Gastroesophageal sphincter (tissue), 4 donors: ENCODE data around the gene DRD2. TPM values are rescaled to one million over a fixed set of nuclear protein-coding genes. Genes with fewer than 3 reads are reported as not detected.

Source experiments
- ATAC-seq: fragments of 150-250 bp; one replicate; pipeline ENCODE4 v1.9.1; 2016; ENCODE audit warnings: mild to moderate bottlenecking, moderate library complexity
- H3K27ac ChIP-seq, 4 donors: fragments of 200-600 bp; sonication (generic) in 3 of 4; 1 replicate in 3 of 4; 2 replicates in 1 of 4; pipeline ENCODE4 v1.5.1; 2016 to 2019
- H3K27me3 ChIP-seq: fragments of 200-600 bp; sonication (generic); one replicate; pipeline ENCODE4 v1.5.1; 2019
- H3K36me3 ChIP-seq, 2 donors: fragments of 200-600 bp; sonication (generic); one replicate each; pipeline ENCODE4 v1.5.1; 2019; ENCODE audit warnings: control low read depth in 1 of 2
- H3K4me1 ChIP-seq, 3 donors: fragments of 200-600 bp; sonication (generic); 1 replicate in 2 of 3; 2 replicates in 1 of 3; pipeline ENCODE4 v1.5.1; 2016 to 2019; ENCODE audit warnings: control low read depth in 2 of 3
- H3K4me3 ChIP-seq, 2 donors: fragments of 200-600 bp; sonication (generic); one replicate each; pipeline ENCODE4 v1.5.1; 2019; ENCODE audit warnings: mild to moderate bottlenecking in 1 of 2, moderate library complexity in 1 of 2
- H3K9me3 ChIP-seq, 3 donors: fragments of 200-600 bp; sonication (generic); one replicate each; pipeline ENCODE4 v1.5.1; 2017 to 2019; ENCODE audit warnings: control low read depth in 2 of 3
- CTCF ChIP-seq, 4 experiments: fragments of 200-600 bp in 2 of 4; fragments of 450-650 bp in 2 of 4; sonication (generic) in 1 of 4; IDR thresholded peaks; one replicate each; pipeline ENCODE4 v1.5.1; 2017 to 2019; ENCODE audit warnings: antibody characterized with exemption in 4 of 4, mild to moderate bottlenecking in 2 of 4, moderate library complexity in 2 of 4
- EP300 ChIP-seq: sonication (generic); formaldehyde crosslinking; IDR thresholded peaks from one replicate; pipeline ENCODE4 v1.6.1; 2017; ENCODE audit warnings: antibody characterized with exemption, mild to moderate bottlenecking
- POLR2A ChIP-seq, 2 donors: fragments of 450-650 bp; IDR thresholded peaks; one replicate each; pipeline ENCODE4 v1.6.1; 2017; ENCODE audit warnings: antibody characterized with exemption in 2 of 2, mild to moderate bottlenecking in 2 of 2, moderate library complexity in 1 of 2
- POLR2AphosphoS5 ChIP-seq: sonication (generic); formaldehyde crosslinking; IDR thresholded peaks from one replicate; pipeline ENCODE4 v1.6.1; 2017; ENCODE audit warnings: antibody characterized with exemption
- whole genome bisulfite sequencing, 2 donors: methylation state at CpG; one replicate each; pipeline ENCODE4 v1.1.5; 2018; ENCODE audit warnings: low coverage in 1 of 2; 5-methylcytosine and 5-hydroxymethylcytosine counted together
- total RNA-seq, 4 donors: library from RNA; depleted of rRNA; stranded (reverse); fragments of >200 nt; gene quantifications; one replicate each; pipeline ENCODE4 v1.1.0, GENCODE V29; 2016

DRD2 gene
- total RNA-seq, 4 donors from 2014 or later: 0.13 to 0.35 TPM; not detected in 2

DNA sequence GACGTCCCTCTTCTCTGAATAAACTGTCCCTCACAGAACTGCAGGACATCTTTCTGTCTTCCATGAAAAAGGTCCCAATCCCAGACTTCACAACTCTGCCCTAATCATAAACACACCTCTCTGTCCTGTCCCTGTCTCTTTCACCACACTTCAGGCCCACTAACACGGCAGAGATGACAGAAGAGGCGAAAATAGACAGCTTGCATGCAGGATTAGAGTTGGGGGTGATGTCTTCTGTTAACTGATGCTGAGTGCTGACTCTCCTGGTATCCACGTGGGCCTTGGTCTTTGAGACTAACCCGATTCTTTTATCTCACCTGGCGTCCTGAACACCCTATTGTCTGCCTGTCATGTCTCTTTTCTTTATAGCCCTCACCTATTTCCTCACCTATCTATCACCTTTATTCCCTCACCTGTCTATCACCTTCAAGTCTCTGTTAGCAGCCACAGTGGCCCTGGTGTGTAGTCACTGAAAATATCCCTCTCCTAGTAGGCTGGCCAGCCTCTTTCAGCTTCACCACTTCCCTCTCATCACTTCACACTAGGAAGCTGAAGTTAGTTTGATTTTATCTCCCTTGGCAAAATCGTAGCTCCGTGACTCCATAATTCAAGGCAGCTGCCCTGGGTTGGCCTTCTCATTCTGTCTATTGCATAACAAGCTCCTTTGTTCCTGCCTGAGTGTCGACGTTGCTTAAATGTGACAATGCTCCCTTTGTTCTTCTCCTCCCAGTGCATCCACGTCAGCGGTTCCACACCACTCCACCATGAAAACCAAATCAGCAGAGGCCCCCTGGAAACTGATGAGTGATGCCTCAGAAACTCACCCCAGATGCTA is 30.6 kb upstream of the DRD2 start:
- TF ChIP-seq EP300 (no peak), POLR2A (IDR thresholded peaks at IDR 0.05) (no peak), CTCF (IDR thresholded peaks at IDR 0.05) (no peak), POLR2AphosphoS5 (no peak)
- no peaks in the 10 kb centered on the region for H3K36me3 ChIP-seq
- peaks cover 6% of the 10 kb centered on the region for H3K27me3 ChIP-seq
- H3K4me3 ChIP-seq: no peak overlapping the region
- 46 to 56% methylated on average over 9 of the region's 12 CpGs for WGBS, 2 donors
- H3K4me1 ChIP-seq: no peaks in the 10 kb centered on the region
- no peak for ATAC-seq
- H3K27ac ChIP-seq: no peak overlapping the region
- H3K9me3 ChIP-seq: no peaks in the 10 kb centered on the region

DNA sequence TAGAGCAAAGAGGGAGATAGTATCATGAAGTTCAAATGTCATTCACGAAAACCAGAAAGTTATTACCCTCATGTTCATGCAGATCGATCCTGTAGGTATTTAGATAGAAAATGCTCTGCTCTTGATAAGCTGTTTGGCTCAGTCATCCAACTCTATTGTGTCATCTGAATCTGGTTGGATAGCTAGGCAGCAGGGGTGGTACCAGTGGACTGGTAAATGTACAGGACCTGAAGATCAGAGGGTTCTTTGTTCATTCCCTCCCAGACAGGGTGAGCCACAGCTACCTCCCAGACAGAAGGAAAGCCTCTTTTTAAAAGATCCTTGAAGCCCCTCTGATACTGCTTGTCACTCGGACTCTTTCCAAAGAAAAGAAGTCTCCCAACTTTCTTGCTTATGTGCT is 29.8 kb upstream of the DRD2 start:
- no peaks in the 10 kb centered on the region for H3K4me1 ChIP-seq
- TF ChIP-seq EP300 (no peak), POLR2AphosphoS5 (no peak), CTCF (IDR thresholded peaks at IDR 0.05) (no peak), POLR2A (IDR thresholded peaks at IDR 0.05) (no peak)
- peaks cover 11% of the 10 kb centered on the region for H3K27me3 ChIP-seq
- WGBS, 2 donors: 71 to 83% methylated on average over 2 to 3 of the region's 3 CpGs
- ATAC-seq: no peak
- H3K9me3 ChIP-seq: no peaks in the 10 kb centered on the region
- no peak overlapping the region for H3K4me3 ChIP-seq
- no peak overlapping the region for H3K27ac ChIP-seq
- no peaks in the 10 kb centered on the region for H3K36me3 ChIP-seq

DNA sequence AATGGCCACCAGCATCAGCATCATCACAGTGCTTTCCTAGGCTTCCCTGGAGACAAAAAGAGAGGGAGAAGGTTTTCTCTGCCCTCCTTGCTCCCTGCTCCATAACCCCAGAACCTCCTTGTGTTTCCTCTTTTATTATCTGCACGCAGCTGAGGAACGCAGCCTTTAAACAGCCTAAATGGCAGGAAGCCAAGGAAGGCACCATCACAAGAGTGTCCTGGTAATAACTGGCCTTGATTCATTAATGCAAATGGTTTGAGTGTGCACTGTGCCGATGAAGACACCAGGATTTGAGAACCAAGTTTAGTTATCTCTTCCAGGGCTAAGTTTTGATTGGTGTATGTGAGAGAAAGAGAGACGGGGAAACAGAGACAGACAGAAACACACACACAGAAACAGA is 29.4 kb upstream of the DRD2 start:
- Histone ChIP-seq H3K27me3 (peaks cover 15% of the 10 kb centered on the region), H3K4me3 (no peak overlapping the region), H3K4me1 (no peaks in the 10 kb centered on the region), H3K27ac (no peak overlapping the region), H3K9me3 (no peaks in the 10 kb centered on the region), H3K36me3 (no peaks in the 10 kb centered on the region)
- 40 to 75% methylated on average over 3 to 4 of the region's 4 CpGs for WGBS, 2 donors
- ATAC-seq: no peak
- TF ChIP-seq POLR2AphosphoS5 (no peak), CTCF (IDR thresholded peaks at IDR 0.05) (no peak), EP300 (no peak), POLR2A (IDR thresholded peaks at IDR 0.05) (no peak)

- no peak for TF ChIP-seq POLR2AphosphoS5
- no peak for TF ChIP-seq POLR2A (IDR thresholded peaks at IDR 0.05)
- no peak for TF ChIP-seq CTCF (IDR thresholded peaks at IDR 0.05)
- no peak for TF ChIP-seq EP300
- Histone ChIP-seq H3K9me3 (peaks cover 0 to 2% (median 0%) of the 10 kb centered on the region in 3 donors), H3K27ac (no peak overlapping the region), H3K36me3 (no peaks in the 10 kb centered on the region), H3K4me3 (no peak overlapping the region), H3K27me3 (peaks cover 15% of the 10 kb centered on the region), H3K4me1 (no peaks in the 10 kb centered on the region)
- no peak for ATAC-seq
- 68 to 81% methylated on average over 2 to 3 of the region's 3 CpGs for WGBS, 2 donors
These were observed 28.9 kb upstream of the DRD2 start for GRCh38 chr11:113504071-113504470.
